Stimulated activated CD8-positive, alpha-beta memory T cell treated with anti-CD3 and anti-CD28 coated beads, Interleukin-7, amount 100 ng/mL, for 4 hours (primary cell): ENCODE measurements around the gene IGSF22.

Experiments
- DNase-seq, 2 donors: peaks; one replicate each; pipeline ENCODE4 v3.0.0-alpha.2; 2020; ENCODE audit warnings: low read depth in 2 of 2

IGSF22 gene

GRCh38 chr11:18726040-18726439 lies at the start of gene IGSF22:
IGSF22 (minus strand) TSS chr11:18726188; CDS start chr11:18724236, 1,952 bp downstream.
- no peak for DNase-seq

GRCh38 chr11:18774801-18775200 lies 48.8 kb upstream of the IGSF22 start:
- DNase-seq = no peak

GRCh38 chr11:18773681-18774080 lies 47.7 kb upstream of the IGSF22 start:
- no peak for DNase-seq

- DNase-seq = no peak
These were observed 47.1 kb upstream of the IGSF22 start for GRCh38 chr11:18773104-18773503.

GRCh38 chr11:18772211-18772610 lies 46.2 kb upstream of the IGSF22 start:
- no peak for DNase-seq

- no peak for DNase-seq
These were observed 45.5 kb upstream of the IGSF22 start for GRCh38 chr11:18771266-18772035.

- no peak for DNase-seq
These were observed 44.6 kb upstream of the IGSF22 start for GRCh38 chr11:18770479-18771125.

GRCh38 chr11:18769802-18770456 lies 43.9 kb upstream of the IGSF22 start:
- no peak for DNase-seq

- DNase-seq = no peak
These were observed 43.0 kb upstream of the IGSF22 start for GRCh38 chr11:18768978-18769377.

GRCh38 chr11:18768472-18768901 lies 42.5 kb upstream of the IGSF22 start:
- no peak for DNase-seq

- no peak for DNase-seq
These were observed 40.0 kb upstream of the IGSF22 start for GRCh38 chr11:18766015-18766414.

- no peak for DNase-seq
These were observed 39.6 kb upstream of the IGSF22 start for GRCh38 chr11:18765554-18765953.

- no peak for DNase-seq
These were observed 35.8 kb upstream of the IGSF22 start for GRCh38 chr11:18761741-18762140.

GRCh38 chr11:18761144-18761543 lies 35.2 kb upstream of the IGSF22 start:
- no peak for DNase-seq

GRCh38 chr11:18757811-18758210 lies 31.8 kb upstream of the IGSF22 start:
- no peak for DNase-seq

- no peak for DNase-seq
These were observed 30.9 kb upstream of the IGSF22 start for GRCh38 chr11:18756889-18757288.

- no peak for DNase-seq
These were observed 28.3 kb upstream of the IGSF22 start for GRCh38 chr11:18754308-18754707.

- no peak for DNase-seq
These were observed 26.5 kb upstream of the IGSF22 start for GRCh38 chr11:18752502-18752901.

GRCh38 chr11:18750944-18751343 lies 25.0 kb upstream of the IGSF22 start:
- no peak for DNase-seq

GRCh38 chr11:18749681-18750319 lies 23.8 kb upstream of the IGSF22 start:
- DNase-seq = no peak

- DNase-seq = no peak
These were observed 22.9 kb upstream of the IGSF22 start for GRCh38 chr11:18748766-18749365.

- no peak for DNase-seq
These were observed 19.3 kb upstream of the IGSF22 start for GRCh38 chr11:18745251-18745650.
